IPS-20b (cell line): ENCODE data around the gene AP5Z1.
"Not testable (repeated sequence)": the region's sequence is repeated elsewhere in the genome, so short reads cannot be mapped to it uniquely, and the experiment has no call there.

Source experiments
- H3K27ac ChIP-seq: one replicate; pipeline ENCODE4 v1.5.1; 2013; ENCODE audit warnings: low read length
- H3K27me3 ChIP-seq: 2 replicates; pipeline ENCODE4 v1.6.1; 2013; ENCODE audit warnings: mild to moderate bottlenecking, low read length, inconsistent platforms; ENCODE audit not compliant: insufficient read depth
- H3K36me3 ChIP-seq: 2 replicates; pipeline ENCODE4 v1.6.1; 2013; ENCODE audit warnings: low read depth, mild to moderate bottlenecking, inconsistent platforms, low read length, moderate library complexity; ENCODE audit not compliant: insufficient read depth
- H3K4me1 ChIP-seq: 2 replicates; pipeline ENCODE4 v1.6.1; 2013; ENCODE audit warnings: mild to moderate bottlenecking, control low read depth, inconsistent platforms, low read length, moderate library complexity; ENCODE audit not compliant: insufficient read depth
- H3K4me3 ChIP-seq: 2 replicates; pipeline ENCODE4 v1.5.1; 2013; ENCODE audit warnings: mild to moderate bottlenecking, low read length, inconsistent platforms
- H3K9ac ChIP-seq: 2 replicates; pipeline ENCODE4 v1.6.1; 2013; ENCODE audit warnings: low read depth, mild to moderate bottlenecking, inconsistent platforms, low read length, moderate library complexity
- H3K9me3 ChIP-seq: 2 replicates; pipeline ENCODE4 v1.6.1; 2013; ENCODE audit warnings: mild to moderate bottlenecking, low read depth, low read length, inconsistent platforms; ENCODE audit not compliant: insufficient read depth

Gene AP5Z1

DNA sequence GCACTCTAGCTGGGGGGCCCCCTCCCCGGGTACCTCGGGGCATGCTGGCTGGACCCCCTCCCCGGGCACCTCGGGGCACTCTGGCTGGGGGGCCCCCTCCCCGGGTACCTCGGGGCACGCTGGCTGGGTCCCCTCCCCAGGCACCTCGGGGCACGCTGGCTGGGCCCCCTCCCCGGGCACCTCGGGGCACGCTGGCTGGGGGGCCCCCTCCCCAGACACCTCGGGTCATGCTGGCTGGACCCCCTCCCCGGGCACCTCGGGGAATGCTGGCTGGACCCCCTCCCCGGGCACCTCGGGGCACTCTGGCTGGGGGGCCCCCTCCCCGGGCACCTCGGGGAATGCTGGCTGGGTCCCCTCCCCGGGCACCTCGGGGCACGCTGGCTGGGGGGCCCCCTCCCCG, 27.2 kb downstream of the AP5Z1 start:
- not testable (repeated sequence) for H3K9me3 ChIP-seq, H3K4me1 ChIP-seq, H3K36me3 ChIP-seq, H3K27ac ChIP-seq, H3K9ac ChIP-seq, H3K27me3 ChIP-seq, H3K4me3 ChIP-seq

DNA sequence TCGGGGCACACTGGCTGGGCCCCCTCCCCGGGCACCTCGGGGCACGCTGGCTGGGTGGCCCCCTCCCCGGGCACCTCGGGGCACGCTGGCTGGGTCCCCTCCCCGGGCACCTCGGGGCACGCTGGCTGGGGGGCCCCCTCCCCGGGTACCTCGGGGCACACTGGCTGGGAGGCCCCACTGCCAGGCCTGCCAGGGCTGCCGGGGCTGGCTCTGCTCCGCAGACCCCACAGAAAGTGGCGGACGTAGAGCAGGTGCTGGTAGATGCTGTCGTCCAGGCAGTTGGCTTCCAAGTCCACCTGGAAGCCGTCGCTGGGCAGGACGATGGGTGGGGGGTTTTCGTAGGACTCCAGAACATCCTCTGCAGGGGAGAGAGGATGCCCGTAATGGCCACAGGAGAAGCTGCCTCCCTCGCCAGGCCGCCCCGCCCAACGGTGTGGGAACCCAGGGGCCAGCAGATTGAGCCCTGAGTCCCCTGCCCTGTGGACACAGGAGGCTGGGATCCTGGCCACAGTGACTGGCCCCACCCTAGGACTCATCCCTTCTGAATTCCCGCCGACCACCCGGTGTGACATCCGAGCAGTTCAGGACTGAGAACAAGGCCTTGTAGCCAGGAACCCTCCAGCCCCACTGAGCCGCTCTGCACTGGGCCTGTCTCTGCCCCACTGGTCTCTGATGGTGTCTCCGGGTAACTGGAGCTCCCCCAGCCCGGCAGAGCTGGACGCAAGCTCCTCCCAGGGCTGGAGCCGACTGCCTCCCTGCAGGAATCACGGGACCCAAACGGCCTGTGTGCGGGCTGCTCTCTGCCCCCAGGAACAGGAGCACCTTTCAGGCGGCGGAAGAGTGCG, 28.2 kb downstream of the AP5Z1 start:
- Histone ChIP-seq H3K9me3 (no peaks in the 10 kb centered on the region), H3K9ac (no peak overlapping the region), H3K27me3 (no peaks in the 10 kb centered on the region), H3K4me3 (no peak overlapping the region), H3K27ac (no peak overlapping the region), H3K4me1 (no peaks in the 10 kb centered on the region), H3K36me3 (no peaks in the 10 kb centered on the region)

- Histone ChIP-seq H3K9me3 (no peaks in the 10 kb centered on the region), H3K27ac (no peak overlapping the region), H3K36me3 (no peaks in the 10 kb centered on the region), H3K27me3 (no peaks in the 10 kb centered on the region), H3K4me3 (no peak overlapping the region), H3K9ac (no peak overlapping the region), H3K4me1 (no peaks in the 10 kb centered on the region)
Measured at GRCh38 chr7:4805110-4805983, 29.9 kb downstream of the AP5Z1 start.

- Histone ChIP-seq H3K9me3 (no peaks in the 10 kb centered on the region), H3K36me3 (no peaks in the 10 kb centered on the region), H3K9ac (no peak overlapping the region), H3K4me1 (no peaks in the 10 kb centered on the region), H3K27ac (no peak overlapping the region), H3K4me3 (no peak overlapping the region), H3K27me3 (no peaks in the 10 kb centered on the region)
Measured at GRCh38 chr7:4805984-4806300, 30.5 kb downstream of the AP5Z1 start.

DNA sequence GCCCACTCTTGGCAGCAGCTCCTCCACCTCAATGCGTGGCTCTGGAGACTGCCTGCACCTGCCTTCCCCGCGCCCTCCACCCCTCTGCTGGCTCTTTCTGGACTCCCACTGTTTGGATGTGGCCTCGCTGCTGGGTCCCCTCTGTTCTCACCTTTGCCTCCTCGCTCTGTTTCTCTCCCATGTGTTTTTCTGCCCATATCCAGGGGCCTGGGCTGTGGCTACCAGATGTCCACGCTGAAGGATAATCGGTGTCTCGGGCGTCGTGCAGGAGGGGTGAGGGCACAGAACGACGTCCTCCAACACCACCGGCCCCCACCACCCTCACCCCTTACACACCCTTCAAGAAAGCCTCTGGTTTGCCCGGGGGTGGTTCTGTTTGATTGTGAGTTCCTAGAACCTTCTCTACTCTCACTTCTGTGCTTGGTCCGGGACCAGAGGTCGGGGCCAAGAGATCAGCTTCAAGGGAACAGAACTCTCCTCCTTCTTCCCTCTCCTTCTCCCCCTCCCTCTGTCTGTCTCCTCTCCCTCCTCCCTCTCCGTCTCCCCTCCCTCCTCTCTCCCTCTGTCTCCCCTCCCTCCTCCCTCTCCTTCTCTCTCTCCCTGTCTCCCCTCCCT, 31.7 kb downstream of the AP5Z1 start:
- H3K9ac ChIP-seq = no peak overlapping the region
- H3K27me3 ChIP-seq = no peaks in the 10 kb centered on the region
- no peak overlapping the region for H3K27ac ChIP-seq
- H3K36me3 ChIP-seq = no peaks in the 10 kb centered on the region
- H3K4me1 ChIP-seq = no peaks in the 10 kb centered on the region
- no peaks in the 10 kb centered on the region for H3K9me3 ChIP-seq
- H3K4me3 ChIP-seq = no peak overlapping the region

- Histone ChIP-seq H3K27ac (no peak overlapping the region), H3K9me3 (no peaks in the 10 kb centered on the region), H3K27me3 (no peaks in the 10 kb centered on the region), H3K36me3 (no peaks in the 10 kb centered on the region), H3K9ac (no peak overlapping the region), H3K4me3 (no peak overlapping the region), H3K4me1 (no peaks in the 10 kb centered on the region)
Measured at GRCh38 chr7:4807598-4808016, 32.2 kb downstream of the AP5Z1 start.

DNA sequence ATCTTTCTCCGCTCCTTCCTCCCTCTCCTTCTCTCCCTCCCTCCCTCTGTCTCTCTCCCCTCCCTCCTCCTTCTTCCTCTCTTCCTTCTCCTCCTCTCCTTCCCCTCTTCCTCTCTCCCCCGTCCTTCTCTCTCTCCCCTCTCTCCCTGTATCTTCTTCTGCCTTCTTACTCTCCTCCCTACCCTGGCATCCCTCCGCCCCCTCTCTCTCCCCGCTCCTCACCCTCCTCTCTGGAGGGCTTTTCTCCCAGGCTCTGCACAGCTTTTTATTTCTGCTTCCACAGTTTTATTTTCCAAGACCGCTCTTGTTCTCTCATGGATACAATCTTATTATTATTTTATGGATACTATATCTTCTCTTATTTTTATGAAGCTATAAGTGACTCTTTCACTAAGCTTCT, 32.6 kb downstream of the AP5Z1 start:
- Histone ChIP-seq H3K27ac (no peak overlapping the region), H3K9me3 (no peaks in the 10 kb centered on the region), H3K4me3 (no peak overlapping the region), H3K9ac (no peak overlapping the region), H3K27me3 (no peaks in the 10 kb centered on the region), H3K4me1 (no peaks in the 10 kb centered on the region), H3K36me3 (no peaks in the 10 kb centered on the region)

- Histone ChIP-seq H3K27ac (no peak overlapping the region), H3K9ac (no peak overlapping the region), H3K4me1 (no peaks in the 10 kb centered on the region), H3K36me3 (no peaks in the 10 kb centered on the region), H3K27me3 (no peaks in the 10 kb centered on the region), H3K4me3 (no peak overlapping the region), H3K9me3 (no peaks in the 10 kb centered on the region)
Measured at GRCh38 chr7:4808565-4808964, 33.1 kb downstream of the AP5Z1 start.

DNA sequence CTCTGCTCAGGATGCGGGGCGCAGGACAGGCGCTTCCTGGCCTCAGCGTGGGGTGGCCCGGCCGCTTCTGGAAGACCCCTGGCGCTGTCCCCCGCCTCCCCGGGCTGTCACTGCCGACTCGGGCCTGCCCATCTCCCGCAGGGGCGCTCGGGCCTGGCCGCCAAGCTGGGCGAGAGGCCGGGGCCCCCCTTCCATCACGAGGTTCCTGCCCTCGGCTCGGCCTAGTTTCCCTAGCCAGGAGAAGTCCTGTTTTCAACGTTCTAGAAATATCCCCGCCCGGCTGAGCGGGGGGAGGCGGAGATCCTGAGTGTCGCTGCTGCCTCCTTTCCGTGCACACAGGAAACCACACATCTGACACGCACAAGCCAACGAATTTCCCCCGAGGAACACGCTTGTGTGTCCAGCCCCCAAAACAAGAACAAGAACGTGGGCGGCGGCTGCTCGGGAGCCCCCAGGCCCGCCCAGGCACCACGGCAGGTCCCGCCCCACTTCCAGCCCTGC, 33.7 kb downstream of the AP5Z1 start:
- Histone ChIP-seq H3K27me3 (no peaks in the 10 kb centered on the region), H3K36me3 (no peaks in the 10 kb centered on the region), H3K9me3 (no peaks in the 10 kb centered on the region), H3K4me3 (no peak overlapping the region), H3K27ac (no peak overlapping the region), H3K9ac (no peak overlapping the region), H3K4me1 (no peaks in the 10 kb centered on the region)

GRCh38 chr7:4809666-4810065, 34.2 kb downstream of the AP5Z1 start:
- no peak overlapping the region for H3K9ac ChIP-seq
- no peak overlapping the region for H3K4me3 ChIP-seq
- H3K4me1 ChIP-seq = no peaks in the 10 kb centered on the region
- no peaks in the 10 kb centered on the region for H3K9me3 ChIP-seq
- no peak overlapping the region for H3K27ac ChIP-seq
- no peaks in the 10 kb centered on the region for H3K36me3 ChIP-seq
- no peaks in the 10 kb centered on the region for H3K27me3 ChIP-seq

- H3K36me3 ChIP-seq = no peaks in the 10 kb centered on the region
- no peaks in the 10 kb centered on the region for H3K9me3 ChIP-seq
- H3K9ac ChIP-seq = no peak overlapping the region
- H3K27ac ChIP-seq = no peak overlapping the region
- H3K4me3 ChIP-seq = no peak overlapping the region
- H3K4me1 ChIP-seq = no peaks in the 10 kb centered on the region
- H3K27me3 ChIP-seq = no peaks in the 10 kb centered on the region
Measured at GRCh38 chr7:4814433-4814832, 39.0 kb downstream of the AP5Z1 start.
